GM18498 (cell line): ENCODE results near the gene RALGAPB.
"Not testable (repeated sequence)": the region's sequence is repeated elsewhere in the genome, so short reads cannot be mapped to it uniquely, and the experiment has no call there.

Experiments used
- ATAC-seq: cut with Tn5 transposase; IDR thresholded peaks from one replicate; pipeline ENCODE4 v1.9.1; 2021; ENCODE audit warnings: mild to moderate bottlenecking, moderate library complexity; ENCODE audit not compliant: unreplicated experiment

Gene RALGAPB

GRCh38 chr20:38472513-38473366, at the start of gene RALGAPB:
TSS of gene RALGAPB (plus strand) at chr20:38472843. CDS start at chr20:38488433, 15,590 bp downstream.
- peak; percentile 92 for ATAC-seq

DNA sequence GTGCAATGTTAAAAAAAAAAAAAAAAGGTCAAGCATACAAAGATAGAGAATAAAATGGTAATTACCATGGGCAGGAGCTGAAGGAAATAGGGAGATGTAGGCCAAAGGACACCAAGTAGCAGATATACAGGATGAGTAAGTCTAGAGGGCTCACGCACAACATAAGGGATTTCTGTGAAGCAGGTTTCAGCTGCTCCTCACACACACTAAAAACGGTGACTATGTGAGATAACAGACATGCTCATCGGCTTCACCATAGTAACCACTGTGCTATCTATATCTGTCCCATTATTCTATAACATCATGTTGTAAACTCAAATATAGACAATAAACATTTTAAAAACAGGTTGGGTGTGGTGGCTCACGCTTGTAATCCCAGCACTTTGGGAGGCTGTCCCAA, 49.1 kb upstream of the RALGAPB start:
- ATAC-seq, result no peak

DNA sequence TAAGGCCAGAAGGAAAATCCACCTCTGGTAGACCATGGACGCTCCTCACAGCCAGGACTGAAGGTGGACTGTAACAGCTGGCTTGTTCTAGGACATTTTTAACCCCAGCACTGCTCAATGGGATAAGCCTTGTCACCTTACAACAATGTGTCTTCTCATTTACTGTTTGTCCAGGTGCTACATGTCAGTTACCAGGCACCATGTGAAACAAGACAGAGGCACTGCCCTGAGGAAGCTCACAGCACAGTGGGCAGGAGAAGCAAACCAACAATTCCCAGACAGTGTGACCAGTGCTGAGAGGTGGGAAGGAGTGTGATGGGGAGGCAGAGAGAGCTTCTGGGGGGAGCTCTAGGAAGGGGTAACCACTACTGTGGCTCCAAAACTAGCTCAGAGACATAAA, 48.2 kb upstream of the RALGAPB start:
- no peak for ATAC-seq

- no peak for ATAC-seq
Observed at GRCh38 chr20:38426006-38426897, 46.4 kb upstream of the RALGAPB start.

DNA sequence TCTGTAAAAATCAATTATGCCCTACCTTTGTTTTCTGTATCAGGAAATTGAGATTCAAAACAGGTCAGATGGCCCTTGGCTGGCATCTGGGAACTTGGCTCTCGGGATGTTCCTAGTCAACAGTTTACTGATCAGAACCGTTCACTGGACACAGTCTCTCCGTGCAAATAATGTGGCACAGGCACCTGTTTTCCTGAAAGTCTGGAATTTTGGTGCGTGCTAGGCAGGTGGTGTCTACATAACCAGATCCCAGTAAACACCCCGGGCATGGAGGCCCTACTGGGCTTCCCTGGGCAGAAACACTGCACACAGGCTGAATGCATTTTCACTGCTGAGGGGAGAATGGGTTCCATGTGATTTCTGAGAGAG, 45.0 kb upstream of the RALGAPB start:
- ATAC-seq, result no peak

DNA sequence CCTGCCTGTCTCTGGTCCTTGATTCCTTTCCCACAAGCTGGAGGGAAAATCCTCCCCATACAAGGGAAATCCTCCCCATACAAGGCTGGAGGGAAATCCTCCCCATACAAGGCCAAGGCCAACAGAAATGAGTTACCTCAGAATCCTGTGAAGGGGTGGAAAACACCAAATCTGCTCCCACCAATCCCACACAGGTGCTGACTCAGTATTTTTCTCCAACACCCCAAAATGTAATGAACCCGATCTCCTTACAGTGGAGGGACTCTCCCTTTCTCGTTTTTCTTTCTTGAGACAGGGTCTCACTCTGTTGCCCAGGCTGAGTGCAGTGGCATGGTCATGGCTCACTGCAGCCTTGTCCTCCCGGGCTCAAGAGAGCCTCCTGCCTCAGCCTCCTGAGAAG, 43.8 kb upstream of the RALGAPB start:
- no peak for ATAC-seq

DNA sequence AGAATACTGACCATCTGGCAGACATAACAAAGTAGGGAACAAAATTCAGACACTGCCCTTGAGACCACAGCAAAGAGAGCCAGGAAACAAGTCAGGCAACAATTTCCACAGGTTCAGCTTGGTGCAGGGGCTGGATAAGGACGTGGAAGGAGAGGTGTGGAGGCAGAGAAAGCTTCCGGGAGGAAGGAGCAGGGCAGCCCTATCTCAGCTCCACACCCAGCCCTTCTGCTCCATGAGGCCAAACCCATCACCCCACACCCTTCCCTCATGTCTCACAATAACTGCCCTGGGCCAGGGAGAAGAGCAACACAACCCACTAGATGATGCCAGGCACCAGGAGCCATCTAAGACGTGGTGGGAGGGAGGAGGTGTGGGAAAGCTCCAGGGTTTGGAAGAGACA, 43.3 kb upstream of the RALGAPB start:
- ATAC-seq, result no peak

DNA sequence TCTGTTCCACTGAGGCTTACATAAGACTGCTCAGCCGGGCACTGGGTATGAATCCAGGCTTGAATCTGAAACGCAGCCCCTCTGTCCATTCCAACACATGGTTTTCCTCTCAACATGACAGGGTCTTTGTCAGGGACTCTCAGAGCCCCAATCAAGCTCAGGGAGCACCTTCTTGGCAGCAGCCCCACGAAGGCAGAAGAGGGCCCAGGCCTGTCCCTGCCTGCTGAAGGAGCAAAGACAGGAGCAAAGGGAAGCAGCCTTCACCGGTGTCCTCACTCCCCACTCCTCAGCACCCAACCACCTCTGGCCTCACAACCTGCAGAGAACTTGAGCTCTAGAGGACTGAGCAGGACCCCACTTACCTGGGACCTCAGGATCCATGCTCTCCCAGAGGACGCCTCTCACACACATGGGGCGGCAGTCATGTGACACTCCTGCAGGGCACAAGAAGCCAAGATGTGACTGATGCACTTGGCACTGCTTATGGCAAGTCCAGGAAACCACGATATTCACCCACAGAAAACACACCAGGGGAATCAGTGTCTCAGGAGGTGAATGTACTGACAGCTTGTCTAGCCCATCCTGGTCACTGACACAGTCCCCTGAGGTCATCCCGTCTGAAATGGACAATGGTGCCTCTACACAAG, 41.8 kb upstream of the RALGAPB start:
- no peak for ATAC-seq

DNA sequence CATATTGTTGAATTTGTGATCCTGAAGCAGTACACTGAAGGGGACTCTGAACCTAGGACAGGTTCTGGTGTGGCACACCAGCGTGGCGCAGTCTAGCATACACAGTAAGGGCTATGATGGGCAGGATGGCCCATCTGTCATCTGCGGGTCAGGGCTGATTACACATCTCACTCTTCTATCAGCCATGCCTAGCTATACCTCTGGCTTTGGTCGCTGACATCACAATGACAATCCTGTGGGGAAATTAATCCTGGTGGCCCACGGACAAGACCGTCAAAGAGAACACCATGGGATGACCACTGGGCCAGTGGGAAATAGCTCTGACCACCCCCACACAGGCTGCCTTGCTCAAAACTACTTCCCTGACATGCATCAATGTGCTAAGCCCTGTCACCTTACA, 40.4 kb upstream of the RALGAPB start:
- no peak for ATAC-seq

DNA sequence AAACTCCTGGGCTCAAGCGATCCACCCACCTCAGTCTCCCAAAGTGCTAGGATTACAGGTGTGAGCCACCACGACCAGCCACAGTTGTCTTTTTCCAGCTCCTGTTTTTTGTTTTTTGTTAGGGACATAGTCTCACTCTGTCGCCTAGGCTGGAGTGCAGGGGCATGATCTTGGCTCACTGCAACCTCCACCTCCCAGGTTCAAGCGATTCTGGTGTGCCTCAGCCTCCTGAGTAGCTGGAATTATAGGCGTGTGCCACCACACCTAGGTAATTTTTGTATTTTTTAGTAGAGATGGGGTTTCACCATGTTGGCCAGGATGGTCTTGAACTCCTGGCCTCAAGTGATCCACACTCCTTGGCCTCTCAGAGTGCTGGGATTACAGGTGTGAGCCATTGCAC, 39.8 kb upstream of the RALGAPB start:
- ATAC-seq, result not testable (repeated sequence)

- ATAC-seq, result no peak
Observed at GRCh38 chr20:38433304-38433972, 39.2 kb upstream of the RALGAPB start.

- ATAC-seq, result no peak
Observed at GRCh38 chr20:38434301-38434741, 38.3 kb upstream of the RALGAPB start.

- ATAC-seq, result peak; percentile 65
Observed at GRCh38 chr20:38434770-38435554, 37.7 kb upstream of the RALGAPB start, which contains the start of gene SNHG17. TSS of gene SNHG17 (minus strand) at chr20:38435328.

- no peak for ATAC-seq
Observed at GRCh38 chr20:38435555-38435939, 37.1 kb upstream of the RALGAPB start.

- ATAC-seq, result no peak
Observed at GRCh38 chr20:38437796-38438195, 34.8 kb upstream of the RALGAPB start.

DNA sequence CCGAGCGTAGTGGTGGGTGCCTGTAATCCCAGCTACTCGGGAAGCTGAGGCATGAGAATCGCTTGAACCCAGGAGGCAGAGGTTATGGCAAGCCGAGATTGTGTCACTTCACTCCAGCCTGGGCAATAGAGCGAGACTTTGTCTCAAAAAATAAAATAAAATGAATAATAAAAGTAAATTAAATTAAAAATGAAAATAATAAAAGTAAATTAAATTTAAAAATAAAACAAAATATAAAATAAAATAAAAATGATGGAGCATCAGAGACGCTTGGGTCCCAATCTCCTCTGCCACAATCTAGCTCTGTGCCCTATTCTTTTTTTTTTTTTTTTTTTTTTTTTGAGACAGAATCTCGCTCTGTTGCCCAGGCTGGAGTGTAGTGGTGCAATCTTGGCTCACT, 31.5 kb upstream of the RALGAPB start:
- ATAC-seq, result not testable (repeated sequence)

DNA sequence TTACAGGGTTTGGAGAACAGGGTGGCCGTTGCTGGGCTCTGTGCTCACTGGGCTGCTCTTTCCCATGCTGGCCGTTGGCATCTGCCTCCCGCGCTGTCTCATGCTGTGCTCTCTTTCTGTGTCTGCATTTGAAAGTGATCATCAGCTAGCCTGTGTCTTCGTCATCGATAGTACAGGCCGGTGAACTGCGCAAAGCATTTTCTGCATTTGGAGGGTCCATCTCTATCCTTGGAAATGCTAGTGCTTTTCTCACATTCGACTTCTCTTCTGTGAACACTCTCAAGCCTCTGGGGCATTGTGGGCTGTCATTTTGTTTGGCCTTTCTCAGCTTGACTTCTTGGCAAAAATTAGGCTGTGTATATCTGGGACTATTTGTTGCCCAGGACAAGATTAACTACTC, 30.7 kb upstream of the RALGAPB start:
- no peak for ATAC-seq

DNA sequence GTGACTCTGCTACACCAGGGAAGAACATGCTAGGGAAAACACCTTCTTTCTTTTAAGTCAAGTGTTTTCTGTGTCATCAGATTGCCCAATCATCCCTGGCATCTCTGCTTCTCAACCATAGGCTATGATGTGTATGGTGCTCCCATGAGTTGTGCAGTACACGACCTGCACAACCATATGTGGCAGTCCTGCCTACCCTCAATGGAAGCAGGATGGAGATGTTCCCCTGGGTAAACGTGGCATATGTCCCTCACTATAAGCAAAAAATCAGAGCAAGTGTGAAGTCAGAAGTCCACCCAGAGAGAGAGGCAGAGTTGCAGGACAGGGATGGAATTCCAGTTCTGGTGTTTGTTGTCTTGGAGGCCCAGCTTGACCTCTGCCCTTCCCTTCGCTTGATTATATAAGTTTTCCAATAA, 27.3 kb upstream of the RALGAPB start:
- no peak for ATAC-seq

- ATAC-seq, result no peak
Observed at GRCh38 chr20:38445901-38446425, 26.7 kb upstream of the RALGAPB start.
